ENCODE measurements around the gene CDK5RAP1. TPM values are rescaled to one million over a fixed set of nuclear protein-coding genes. Genes with fewer than 3 reads are reported as not detected.

CDK5RAP1 gene
- total RNA-seq, 1 donor from 2014 or later = 58.3 TPM

DNA sequence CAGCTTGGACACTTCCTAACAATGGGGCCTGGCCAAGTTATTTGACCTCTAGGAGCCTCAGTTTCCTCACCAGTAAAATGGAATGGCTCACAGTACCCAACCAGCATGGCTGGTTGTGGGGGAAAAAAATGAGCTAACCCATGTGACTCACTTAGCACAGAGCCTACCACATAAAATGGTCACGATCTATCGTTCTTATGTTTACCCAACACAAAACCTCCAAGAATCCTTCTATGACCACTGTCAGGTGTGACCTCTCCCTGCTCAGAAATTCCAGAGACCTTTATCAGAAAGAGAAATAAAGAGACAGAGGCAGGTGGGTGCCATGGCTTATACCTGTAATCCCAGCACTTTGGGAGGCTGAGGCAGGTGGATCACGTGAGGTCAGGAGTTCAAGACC is 78.9 kb downstream of the CDK5RAP1 start:
- DNase-seq (ENCODE audit: extremely low spot score, unreplicated experiment) = no peak
- H3K4me3 Mint-ChIP-seq = no peak overlapping the region
- H3K9me3 Mint-ChIP-seq = no peaks in the 10 kb centered on the region
- no peaks in the 10 kb centered on the region for H3K36me3 Mint-ChIP-seq
- peaks cover 41% of the 10 kb centered on the region for H3K27me3 Mint-ChIP-seq
- TF ChIP-seq, protein P1, sequence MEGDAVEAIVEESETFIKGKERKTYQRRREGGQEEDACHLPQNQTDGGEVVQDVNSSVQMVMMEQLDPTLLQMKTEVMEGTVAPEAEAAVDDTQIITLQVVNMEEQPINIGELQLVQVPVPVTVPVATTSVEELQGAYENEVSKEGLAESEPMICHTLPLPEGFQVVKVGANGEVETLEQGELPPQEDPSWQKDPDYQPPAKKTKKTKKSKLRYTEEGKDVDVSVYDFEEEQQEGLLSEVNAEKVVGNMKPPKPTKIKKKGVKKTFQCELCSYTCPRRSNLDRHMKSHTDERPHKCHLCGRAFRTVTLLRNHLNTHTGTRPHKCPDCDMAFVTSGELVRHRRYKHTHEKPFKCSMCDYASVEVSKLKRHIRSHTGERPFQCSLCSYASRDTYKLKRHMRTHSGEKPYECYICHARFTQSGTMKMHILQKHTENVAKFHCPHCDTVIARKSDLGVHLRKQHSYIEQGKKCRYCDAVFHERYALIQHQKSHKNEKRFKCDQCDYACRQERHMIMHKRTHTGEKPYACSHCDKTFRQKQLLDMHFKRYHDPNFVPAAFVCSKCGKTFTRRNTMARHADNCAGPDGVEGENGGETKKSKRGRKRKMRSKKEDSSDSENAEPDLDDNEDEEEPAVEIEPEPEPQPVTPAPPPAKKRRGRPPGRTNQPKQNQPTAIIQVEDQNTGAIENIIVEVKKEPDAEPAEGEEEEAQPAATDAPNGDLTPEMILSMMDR (conservative IDR thresholded peaks at IDR 0.05) = no peak
- no peaks in the 10 kb centered on the region for H3K4me1 Mint-ChIP-seq (ENCODE audit: unreplicated experiment)
- no peak overlapping the region for H3K27ac Mint-ChIP-seq

DNA sequence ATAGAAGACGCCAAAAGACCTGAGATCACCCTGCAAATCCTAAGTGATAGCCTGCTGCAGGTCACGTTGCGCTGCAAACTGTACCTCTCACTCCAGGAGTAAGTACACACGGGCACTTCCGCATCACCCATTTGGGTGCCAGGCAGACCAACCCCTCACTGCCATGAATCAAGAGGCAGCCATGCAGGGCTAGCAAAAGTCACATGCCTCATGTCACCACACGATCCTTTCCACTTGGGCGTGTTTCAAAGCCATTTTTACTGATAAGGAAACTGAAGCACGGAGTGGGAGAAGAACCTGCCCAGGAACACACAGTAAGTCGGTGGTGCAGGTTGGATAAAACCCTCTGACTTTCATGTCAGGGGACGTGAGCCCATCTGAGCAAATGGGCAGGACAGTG is 81.3 kb downstream of the CDK5RAP1 start:
- H3K4me1 Mint-ChIP-seq (ENCODE audit: unreplicated experiment) = no peaks in the 10 kb centered on the region
- H3K4me3 Mint-ChIP-seq = no peak overlapping the region
- H3K9me3 Mint-ChIP-seq = no peaks in the 10 kb centered on the region
- TF ChIP-seq, protein P1 (conservative IDR thresholded peaks at IDR 0.05) = no peak
- H3K36me3 Mint-ChIP-seq = no peaks in the 10 kb centered on the region
- peak overlapping the region; percentile 13 for H3K27ac Mint-ChIP-seq
- DNase-seq (ENCODE audit: extremely low spot score, unreplicated experiment) = no peak
- peaks cover 50% of the 10 kb centered on the region for H3K27me3 Mint-ChIP-seq

DNA sequence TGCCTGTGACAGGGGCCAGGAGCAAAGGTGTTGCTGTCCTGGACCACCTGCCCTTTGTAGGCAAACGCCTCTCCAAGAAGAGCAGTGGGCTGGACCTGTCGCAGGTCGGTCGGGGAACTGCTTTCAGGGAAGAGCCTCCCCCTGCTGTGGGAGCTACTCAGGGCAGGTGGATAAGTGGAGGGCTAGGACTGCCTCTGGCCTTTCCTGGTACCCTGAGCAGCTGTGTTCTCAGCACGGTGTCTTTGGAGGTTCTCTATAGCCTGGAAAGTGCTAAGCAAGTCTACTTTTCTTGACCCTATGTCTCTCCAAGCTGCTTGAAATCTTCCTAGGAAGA is 83.3 kb downstream of the CDK5RAP1 start:
- no peak for DNase-seq (ENCODE audit: extremely low spot score, unreplicated experiment)
- Mint-ChIP-seq H3K4me1 (ENCODE audit: unreplicated experiment) (no peaks in the 10 kb centered on the region), H3K27me3 (peaks cover 48% of the 10 kb centered on the region), H3K27ac (no peak overlapping the region), H3K36me3 (no peaks in the 10 kb centered on the region), H3K4me3 (no peak overlapping the region), H3K9me3 (no peaks in the 10 kb centered on the region)
- TF ChIP-seq, protein P1 (conservative IDR thresholded peaks at IDR 0.05) = no peak

DNA sequence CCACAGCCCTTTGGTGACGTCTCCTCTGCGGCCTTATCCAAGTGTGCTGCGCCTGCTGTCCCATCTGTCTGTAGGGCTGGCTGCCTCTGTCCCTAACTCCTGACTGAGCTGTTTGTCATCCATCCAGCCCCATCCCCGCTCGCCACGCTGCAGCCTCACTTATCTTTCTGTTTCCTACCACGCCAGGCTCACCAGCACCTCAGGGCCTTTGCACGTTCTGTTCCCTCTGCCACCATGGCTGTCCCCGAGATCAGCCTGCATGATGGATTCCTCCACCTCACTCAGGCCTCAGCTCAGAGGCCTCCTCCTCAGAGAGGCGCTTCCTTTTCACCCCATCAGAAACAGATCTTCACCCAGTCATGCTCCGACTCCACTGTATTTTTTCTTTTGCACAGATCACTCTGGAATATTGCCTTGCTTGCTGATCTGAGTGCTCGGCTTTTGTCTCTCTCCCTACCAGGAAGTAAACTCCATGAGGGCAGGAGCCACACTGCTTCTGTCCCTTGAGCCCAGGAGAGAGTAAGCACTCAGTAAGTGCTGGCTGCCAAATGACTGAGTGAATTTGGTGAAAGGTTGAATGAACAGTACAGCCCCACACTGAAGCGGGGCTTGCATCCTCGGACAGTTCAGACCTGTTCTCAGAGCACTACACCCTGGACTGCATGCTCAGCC is 83.8 kb downstream of the CDK5RAP1 start:
- TF ChIP-seq, protein P1 (conservative IDR thresholded peaks at IDR 0.05) = no peak
- no peaks in the 10 kb centered on the region for H3K36me3 Mint-ChIP-seq
- H3K27me3 Mint-ChIP-seq = peaks cover 43% of the 10 kb centered on the region
- no peaks in the 10 kb centered on the region for H3K4me1 Mint-ChIP-seq (ENCODE audit: unreplicated experiment)
- no peaks in the 10 kb centered on the region for H3K9me3 Mint-ChIP-seq
- DNase-seq (ENCODE audit: extremely low spot score, unreplicated experiment) = no peak
- H3K27ac Mint-ChIP-seq = no peak overlapping the region
- no peak overlapping the region for H3K4me3 Mint-ChIP-seq

DNA sequence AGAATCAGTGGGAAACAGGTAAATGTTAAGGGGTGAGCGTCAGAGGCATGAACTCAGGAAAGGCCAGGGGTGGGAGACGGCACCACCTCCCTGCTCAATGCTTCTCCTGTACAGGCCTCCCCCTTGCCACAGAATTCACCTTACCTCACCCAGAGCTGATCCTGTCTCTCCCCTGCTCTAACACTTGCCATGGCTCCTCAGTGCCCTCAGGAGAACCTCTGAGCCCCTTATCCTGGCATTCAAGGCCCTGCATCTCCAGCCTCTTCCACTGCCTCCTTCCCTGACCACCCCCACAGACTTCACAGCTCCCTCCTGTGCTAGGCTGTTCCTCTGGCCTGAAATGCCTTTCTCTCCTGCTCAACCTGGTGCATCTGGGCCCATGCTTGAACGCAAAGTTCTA is 84.4 kb downstream of the CDK5RAP1 start:
- TF ChIP-seq, protein P1 (conservative IDR thresholded peaks at IDR 0.05) = no peak
- Mint-ChIP-seq H3K27me3 (peaks cover 40% of the 10 kb centered on the region), H3K9me3 (no peaks in the 10 kb centered on the region), H3K4me3 (no peak overlapping the region), H3K27ac (no peak overlapping the region), H3K36me3 (no peaks in the 10 kb centered on the region), H3K4me1 (ENCODE audit: unreplicated experiment) (peaks cover 1% of the 10 kb centered on the region)
- no peak for DNase-seq (ENCODE audit: extremely low spot score, unreplicated experiment)

DNA sequence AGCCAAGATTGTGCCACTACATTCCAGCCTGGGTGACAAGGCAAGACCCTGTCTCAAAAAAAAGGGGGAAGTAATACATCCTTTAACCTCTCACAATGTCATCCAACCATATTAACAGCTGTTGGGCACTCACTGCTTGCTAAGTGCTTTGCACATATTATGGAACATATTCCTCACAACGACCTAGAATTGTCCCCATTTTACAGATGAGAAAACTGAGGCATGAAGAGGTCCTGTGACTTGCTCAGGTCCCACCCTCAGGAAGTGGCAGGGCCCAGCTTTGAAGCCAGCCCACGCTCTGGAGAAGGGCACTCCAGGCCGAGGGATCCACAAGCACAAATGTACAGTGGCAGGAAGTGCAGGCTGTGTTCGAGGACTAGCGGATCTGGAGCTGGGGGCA is 85.0 kb downstream of the CDK5RAP1 start:
- TF ChIP-seq, protein P1 (conservative IDR thresholded peaks at IDR 0.05) = no peak

More for the DNA sequence above, 85.0 kb downstream of the CDK5RAP1 start:
- Mint-ChIP-seq H3K4me3 (no peak overlapping the region), H3K4me1 (ENCODE audit: unreplicated experiment) (peaks cover 4% of the 10 kb centered on the region), H3K9me3 (no peaks in the 10 kb centered on the region), H3K27me3 (peaks cover 40% of the 10 kb centered on the region), H3K36me3 (no peaks in the 10 kb centered on the region), H3K27ac (no peak overlapping the region)
- DNase-seq (ENCODE audit: extremely low spot score, unreplicated experiment) = no peak

Data from type B pancreatic cell (in vitro differentiated cells).